NT2/D1 (cell line): ENCODE measurements around the gene FPR1.

ENCODE experiments used
- DNase-seq: peaks from one replicate; pipeline ENCODE4 v3.0.0-alpha.2; 2011; ENCODE audit warnings: low read depth, low spot score
- H3K27me3 ChIP-seq: 2 replicates; pipeline ENCODE4 v1.6.0; 2011; ENCODE audit warnings: mild to moderate bottlenecking; ENCODE audit not compliant: insufficient read length, insufficient read depth
- H3K36me3 ChIP-seq: 2 replicates; pipeline ENCODE4 v1.6.1; 2011; ENCODE audit warnings: mild to moderate bottlenecking, low read length, mixed read lengths; ENCODE audit not compliant: insufficient read depth, insufficient read length
- H3K4me1 ChIP-seq: 2 replicates; pipeline ENCODE4 v1.5.1; 2011; ENCODE audit not compliant: insufficient read depth, insufficient read length
- H3K4me3 ChIP-seq: 2 replicates; pipeline ENCODE4 v1.5.1; 2011; ENCODE audit warnings: low read depth; ENCODE audit not compliant: insufficient read length
- H3K9ac ChIP-seq: 2 replicates; pipeline ENCODE4 v1.6.0; 2011; ENCODE audit warnings: low read depth; ENCODE audit not compliant: insufficient read length
- H3K9me3 ChIP-seq: 2 replicates; pipeline ENCODE4 v1.5.1; 2011; ENCODE audit warnings: mild to moderate bottlenecking, low read length; ENCODE audit not compliant: insufficient read depth
- SUZ12 ChIP-seq: IDR thresholded peaks from 2 replicates; pipeline ENCODE4 v1.6.1; 2011; ENCODE audit not compliant: insufficient read length, insufficient read depth; ENCODE audit errors: extremely low read depth
- YY1 ChIP-seq: IDR thresholded peaks from 2 replicates; pipeline ENCODE4 v1.6.1; 2011; ENCODE audit not compliant: insufficient read length, insufficient read depth
- ZNF274 ChIP-seq: IDR thresholded peaks from 2 replicates; pipeline ENCODE4 v1.6.1; 2011; ENCODE audit warnings: mild to moderate bottlenecking, low read depth, low read length

Gene FPR1

DNA sequence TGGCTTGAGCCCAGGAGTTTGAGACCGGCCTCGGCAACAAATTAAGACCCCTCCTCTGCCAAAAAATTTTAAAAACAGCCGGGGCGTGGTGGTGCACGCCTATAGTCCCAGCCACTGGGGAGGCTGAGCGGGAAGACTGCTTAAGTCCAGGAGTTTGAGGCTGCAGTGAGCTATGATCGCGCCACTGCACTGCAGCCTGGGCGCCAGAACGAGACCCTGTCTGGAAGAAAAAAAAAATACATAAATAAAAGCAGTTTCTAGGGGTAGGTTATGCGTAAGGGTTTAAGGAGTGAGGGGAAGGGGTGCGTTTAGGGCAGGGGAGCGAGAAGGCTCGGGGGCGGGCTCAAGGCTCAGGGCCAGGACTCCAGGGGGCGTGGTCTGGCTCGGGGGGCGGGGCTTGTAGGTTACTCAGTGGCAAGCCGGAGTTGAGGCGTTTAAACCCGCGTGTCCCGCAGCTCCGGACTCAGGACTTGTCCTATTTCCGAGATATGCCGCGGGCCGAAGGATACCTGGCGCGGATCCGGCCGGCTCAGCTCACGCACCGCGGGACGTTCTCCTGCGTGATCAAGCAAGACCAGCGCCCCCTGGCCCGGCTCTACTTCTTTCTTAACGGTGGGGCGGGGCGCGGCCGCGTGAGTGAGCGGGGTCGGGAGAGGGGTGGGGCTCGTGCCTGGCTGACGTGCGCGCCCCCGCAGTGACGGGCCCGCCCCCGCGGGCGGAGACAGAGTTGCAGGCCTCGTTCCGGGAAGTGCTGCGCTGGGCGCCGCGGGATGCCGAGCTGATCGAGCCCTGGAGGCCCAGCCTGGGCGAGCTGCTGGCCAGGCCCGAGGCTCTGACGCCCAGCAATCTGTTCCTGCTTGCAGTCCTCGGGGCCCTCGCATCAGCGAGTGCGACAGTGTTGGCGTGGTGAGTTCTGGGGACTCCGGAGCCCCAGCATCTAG is 47.8 kb downstream of the FPR1 start:
- Histone ChIP-seq H3K9me3 (no peaks in the 10 kb centered on the region), H3K36me3 (peaks cover 69% of the 10 kb centered on the region), H3K4me1 (peaks cover 2% of the 10 kb centered on the region), H3K4me3 (peak overlapping the region; percentile 74), H3K27me3 (no peaks in the 10 kb centered on the region), H3K9ac (peak overlapping the region; percentile 94)
- no peak for TF ChIP-seq YY1
- TF ChIP-seq ZNF274: no peak
- no peak for TF ChIP-seq SUZ12
- peak; percentile 81 for DNase-seq

DNA sequence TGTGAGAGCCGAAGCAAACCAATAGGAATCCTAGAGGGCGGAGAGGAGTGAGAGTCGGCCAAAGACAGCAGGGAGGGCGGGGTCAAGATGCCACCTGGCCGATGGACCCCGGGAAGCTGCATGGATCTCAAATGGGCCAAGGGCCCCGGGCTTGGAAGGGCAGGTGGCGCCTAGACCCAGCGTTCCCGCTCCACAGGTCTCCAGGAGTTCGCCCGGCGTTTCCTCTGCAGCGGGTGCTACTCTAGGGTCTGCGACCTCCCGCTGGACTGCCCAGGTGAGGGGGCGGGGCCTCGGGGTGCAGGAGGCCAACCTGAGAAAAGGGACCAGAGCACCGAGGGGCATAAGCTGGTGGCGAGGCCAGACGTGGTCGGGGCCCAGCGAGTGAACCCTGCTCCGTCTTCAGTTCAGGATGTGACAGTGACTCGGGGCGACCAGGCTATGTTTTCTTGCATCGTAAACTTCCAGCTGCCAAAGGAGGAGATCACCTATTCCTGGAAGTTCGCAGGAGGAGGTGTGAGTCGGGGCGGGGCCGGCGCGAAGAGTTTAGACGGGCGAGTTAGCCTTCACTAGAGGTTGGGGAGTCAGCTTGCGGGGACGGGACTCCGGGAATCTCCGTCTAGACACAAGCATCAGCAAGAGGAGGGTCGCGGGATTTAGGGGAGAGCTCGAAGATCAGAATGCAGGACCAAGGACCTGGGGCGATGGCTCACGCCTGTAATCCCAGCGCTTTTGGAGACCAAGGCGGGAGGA is 48.7 kb downstream of the FPR1 start:
- H3K27me3 ChIP-seq: no peaks in the 10 kb centered on the region
- TF ChIP-seq YY1: no peak
- TF ChIP-seq SUZ12: no peak
- TF ChIP-seq ZNF274: no peak
- H3K36me3 ChIP-seq: peaks cover 76% of the 10 kb centered on the region
- peaks cover 2% of the 10 kb centered on the region for H3K4me1 ChIP-seq
- H3K9ac ChIP-seq: no peak overlapping the region
- DNase-seq: no peak
- no peaks in the 10 kb centered on the region for H3K9me3 ChIP-seq
- no peak overlapping the region for H3K4me3 ChIP-seq

DNA sequence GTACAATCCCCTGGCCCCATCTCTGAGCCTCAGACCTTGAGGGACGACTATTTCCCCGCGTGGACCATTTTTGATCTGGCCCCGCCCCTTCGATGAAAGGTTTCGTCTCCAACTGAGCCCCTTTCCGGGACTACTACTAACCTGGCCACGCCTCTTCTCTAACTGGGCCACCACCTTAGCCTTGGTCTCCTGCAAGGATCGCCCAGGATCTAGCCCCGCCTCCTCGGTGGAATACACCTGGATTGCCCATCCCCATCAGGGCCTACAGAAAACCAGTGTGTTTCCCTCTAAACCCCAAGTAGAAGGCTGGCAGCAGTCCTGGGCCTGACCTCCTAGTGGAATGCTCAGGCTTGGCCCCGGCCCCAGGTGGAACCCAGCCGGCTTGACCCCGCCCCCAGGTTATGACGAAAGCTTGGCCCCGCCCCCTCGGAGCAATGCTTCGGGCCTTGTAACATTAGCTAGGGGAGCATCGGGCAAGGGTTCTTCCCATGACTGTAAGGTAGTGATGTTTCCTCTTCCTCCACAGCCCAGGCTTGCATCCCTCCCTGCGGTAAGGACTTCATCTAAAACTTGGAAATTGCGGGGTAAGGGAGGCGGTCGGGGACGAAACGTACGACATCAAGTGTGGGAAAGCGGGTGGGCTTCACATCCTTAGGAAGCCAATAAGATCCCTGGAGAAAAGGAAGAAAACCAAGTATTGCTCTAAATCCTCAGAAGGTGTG is 49.4 kb downstream of the FPR1 start:
- Histone ChIP-seq H3K27me3 (no peaks in the 10 kb centered on the region), H3K9me3 (no peaks in the 10 kb centered on the region), H3K4me1 (peaks cover 2% of the 10 kb centered on the region), H3K4me3 (no peak overlapping the region), H3K36me3 (peaks cover 76% of the 10 kb centered on the region), H3K9ac (no peak overlapping the region)
- DNase-seq: no peak
- TF ChIP-seq ZNF274 (no peak), SUZ12 (no peak), YY1 (no peak)

DNA sequence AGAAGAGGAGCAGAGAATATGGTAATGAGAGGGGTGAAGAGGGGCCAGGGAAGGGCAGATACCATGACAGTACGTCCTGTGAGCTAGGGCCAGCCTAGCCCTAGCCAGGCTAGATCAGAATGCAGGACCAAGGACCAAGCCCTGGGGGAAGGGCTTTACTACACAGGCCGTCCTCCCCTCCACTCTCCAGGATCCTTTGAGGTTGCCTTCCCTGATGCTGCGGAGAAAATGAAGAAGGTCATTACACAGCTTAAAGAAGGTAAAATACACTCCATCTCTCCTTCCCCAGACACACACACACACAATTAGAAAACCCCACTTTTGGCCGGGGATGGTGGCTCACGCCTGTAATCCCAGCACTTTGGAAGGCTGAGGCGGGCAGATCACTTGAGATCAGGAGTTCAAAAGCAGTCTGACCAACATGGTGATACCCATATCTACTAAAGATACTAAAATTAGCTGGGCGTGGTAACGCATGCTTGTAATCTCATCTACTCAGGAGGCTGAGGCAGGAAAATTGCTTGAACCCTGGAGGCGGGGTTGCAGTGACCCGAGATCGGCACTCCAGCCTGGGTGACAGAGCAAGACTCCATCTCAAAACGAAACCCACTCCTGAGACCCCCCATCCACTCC is 50.1 kb downstream of the FPR1 start:
- Histone ChIP-seq H3K27me3 (no peaks in the 10 kb centered on the region), H3K4me3 (no peak overlapping the region), H3K36me3 (peaks cover 77% of the 10 kb centered on the region), H3K4me1 (peaks cover 2% of the 10 kb centered on the region), H3K9ac (no peak overlapping the region), H3K9me3 (no peaks in the 10 kb centered on the region)
- DNase-seq: no peak
- no peak for TF ChIP-seq ZNF274
- no peak for TF ChIP-seq SUZ12
- TF ChIP-seq YY1: no peak

DNA sequence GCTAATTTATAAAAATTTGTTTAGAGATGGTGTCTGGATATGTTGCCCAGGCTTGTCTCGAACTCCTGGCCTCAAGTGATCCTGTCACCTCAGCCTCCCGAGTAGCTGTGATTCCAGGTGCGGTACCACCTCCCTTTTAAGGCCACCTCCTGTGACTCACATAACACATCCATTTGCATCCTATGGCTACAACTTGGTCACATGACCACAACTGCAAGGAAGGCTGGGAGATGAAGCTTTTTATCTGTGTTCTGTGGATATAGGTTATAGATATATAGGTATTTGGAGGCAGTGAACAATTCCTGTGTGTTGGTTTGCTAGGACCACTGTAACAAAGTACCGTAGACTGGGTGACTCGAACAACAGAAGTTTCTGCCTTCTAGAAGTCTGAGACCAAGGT is 52.5 kb downstream of the FPR1 start:
- DNase-seq: no peak
- H3K4me3 ChIP-seq: no peak overlapping the region
- H3K9me3 ChIP-seq: no peaks in the 10 kb centered on the region
- no peaks in the 10 kb centered on the region for H3K27me3 ChIP-seq
- no peak for TF ChIP-seq ZNF274
- TF ChIP-seq YY1: no peak
- no peak for TF ChIP-seq SUZ12
- H3K9ac ChIP-seq: no peak overlapping the region
- H3K36me3 ChIP-seq: peaks cover 81% of the 10 kb centered on the region
- H3K4me1 ChIP-seq: no peaks in the 10 kb centered on the region

DNA sequence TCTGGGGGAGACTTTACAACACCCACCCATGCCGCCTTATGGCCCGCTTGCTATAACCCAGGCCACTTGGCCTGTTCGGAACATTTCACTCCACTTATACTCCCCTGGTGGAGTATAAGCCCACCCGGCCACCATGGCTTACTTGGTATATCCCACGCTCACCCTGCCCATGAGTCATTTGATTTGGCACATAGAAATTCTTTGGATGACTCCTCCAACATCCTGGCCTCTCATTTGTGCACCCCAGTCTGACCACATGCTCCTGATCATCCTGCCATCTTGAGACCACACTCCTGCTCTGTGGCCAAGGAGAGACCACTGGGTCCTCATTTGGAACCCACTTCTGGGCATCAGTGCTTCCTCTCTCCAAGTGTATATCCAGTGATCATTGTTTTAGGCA is 53.4 kb downstream of the FPR1 start:
- no peak overlapping the region for H3K4me3 ChIP-seq
- H3K27me3 ChIP-seq: no peaks in the 10 kb centered on the region
- no peak for TF ChIP-seq ZNF274
- no peak for TF ChIP-seq SUZ12
- TF ChIP-seq YY1: no peak
- H3K9me3 ChIP-seq: no peaks in the 10 kb centered on the region
- H3K4me1 ChIP-seq: no peaks in the 10 kb centered on the region
- peaks cover 88% of the 10 kb centered on the region for H3K36me3 ChIP-seq
- DNase-seq: no peak
- H3K9ac ChIP-seq: no peak overlapping the region
